Measurements from ENCODE around the gene FOXO6.

DNA sequence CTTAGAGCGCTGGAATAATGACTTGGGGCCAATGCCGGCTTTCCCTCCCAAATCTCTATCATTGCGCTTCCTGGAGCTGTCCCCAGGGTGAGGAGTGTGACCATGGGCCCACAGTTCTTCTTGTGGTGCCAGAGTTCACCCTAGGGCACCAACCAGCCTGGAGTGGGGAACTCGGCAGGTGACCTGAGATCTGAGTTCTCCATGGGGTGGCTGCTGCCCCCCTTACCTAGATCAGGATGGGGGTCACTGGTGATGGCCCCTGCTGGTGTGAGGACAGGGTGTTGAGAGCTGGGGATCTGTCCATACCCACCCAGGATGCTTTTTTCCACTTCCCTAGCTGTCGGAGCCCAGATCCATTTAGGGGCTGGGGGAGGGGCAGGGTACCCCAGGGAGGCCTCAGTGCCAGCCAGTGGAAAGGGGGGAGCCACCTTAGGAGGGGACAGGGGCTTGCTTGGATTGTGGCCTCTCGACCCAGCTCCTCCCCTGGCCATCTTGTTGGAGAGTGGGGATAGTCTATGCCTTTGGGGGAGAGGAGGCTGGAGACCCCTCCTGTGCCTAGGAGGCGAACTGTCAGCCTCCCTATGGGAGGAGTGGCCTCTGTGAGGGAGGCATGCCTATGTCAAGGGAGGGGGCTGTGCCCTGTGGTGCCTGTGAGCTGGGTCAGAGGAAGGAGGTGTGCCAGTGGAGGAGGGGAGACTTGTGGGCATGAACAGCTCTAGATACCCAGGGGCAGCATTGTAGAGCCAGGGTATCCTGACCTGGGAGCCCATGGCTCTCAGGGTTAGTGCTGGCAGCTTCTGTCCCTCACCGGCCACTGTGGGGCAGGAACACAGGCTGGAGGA lies 1.7 kb downstream of the FOXO6 start:
- TF ChIP-seq, protein P1, sequence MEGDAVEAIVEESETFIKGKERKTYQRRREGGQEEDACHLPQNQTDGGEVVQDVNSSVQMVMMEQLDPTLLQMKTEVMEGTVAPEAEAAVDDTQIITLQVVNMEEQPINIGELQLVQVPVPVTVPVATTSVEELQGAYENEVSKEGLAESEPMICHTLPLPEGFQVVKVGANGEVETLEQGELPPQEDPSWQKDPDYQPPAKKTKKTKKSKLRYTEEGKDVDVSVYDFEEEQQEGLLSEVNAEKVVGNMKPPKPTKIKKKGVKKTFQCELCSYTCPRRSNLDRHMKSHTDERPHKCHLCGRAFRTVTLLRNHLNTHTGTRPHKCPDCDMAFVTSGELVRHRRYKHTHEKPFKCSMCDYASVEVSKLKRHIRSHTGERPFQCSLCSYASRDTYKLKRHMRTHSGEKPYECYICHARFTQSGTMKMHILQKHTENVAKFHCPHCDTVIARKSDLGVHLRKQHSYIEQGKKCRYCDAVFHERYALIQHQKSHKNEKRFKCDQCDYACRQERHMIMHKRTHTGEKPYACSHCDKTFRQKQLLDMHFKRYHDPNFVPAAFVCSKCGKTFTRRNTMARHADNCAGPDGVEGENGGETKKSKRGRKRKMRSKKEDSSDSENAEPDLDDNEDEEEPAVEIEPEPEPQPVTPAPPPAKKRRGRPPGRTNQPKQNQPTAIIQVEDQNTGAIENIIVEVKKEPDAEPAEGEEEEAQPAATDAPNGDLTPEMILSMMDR (IDR thresholded peaks at IDR 0.05; ENCODE audit: low read depth, low read length) = no peak
- no peak for TF ChIP-seq EZH2phosphoT487 (IDR thresholded peaks at IDR 0.05; ENCODE audit: low read depth)
